Dedifferentiated amniotic fluid mesenchymal stem cell (primary cell): ENCODE results near the gene C1orf53.
"Not testable (repeated sequence)": the region's sequence is repeated elsewhere in the genome, so short reads cannot be mapped to it uniquely, and the experiment has no call there.

Source experiments
- DNase-seq: peaks from one replicate; pipeline ENCODE4 v3.0.0-alpha.2; 2016; ENCODE audit errors: extremely low spot score

The C1orf53 gene

DNA sequence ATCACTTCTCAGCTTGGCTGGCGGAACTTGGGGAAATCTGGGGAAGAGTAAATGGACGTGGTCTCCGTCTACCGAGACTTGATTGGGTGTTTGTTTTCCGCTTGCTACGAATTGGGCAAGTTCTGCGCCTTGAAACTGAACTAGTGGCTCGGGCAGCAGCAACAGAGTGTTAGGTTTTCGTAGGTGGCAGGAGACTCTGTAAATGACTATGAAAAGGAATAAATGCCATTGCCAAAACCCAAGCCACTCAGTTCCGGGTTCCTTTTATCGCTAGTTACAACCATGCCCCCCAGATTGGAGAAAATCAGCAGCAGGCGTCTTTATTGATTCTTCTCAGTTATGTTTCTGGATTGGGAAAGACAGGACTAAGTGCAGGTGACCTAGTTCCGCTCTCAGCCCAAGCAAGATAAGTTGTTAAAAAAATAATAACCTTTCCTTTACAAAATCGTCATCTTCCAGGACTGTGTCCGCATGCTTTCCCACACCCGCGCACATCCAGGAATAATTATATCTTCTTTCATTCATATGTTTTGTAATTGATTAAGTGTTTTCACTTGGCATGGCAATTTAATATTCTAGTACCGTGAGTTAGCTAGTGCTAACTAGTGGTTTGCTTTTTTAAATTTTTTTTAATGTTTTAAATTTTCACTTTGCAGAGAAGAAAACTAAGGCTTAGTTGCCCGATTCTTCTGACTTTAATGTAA is 18.1 kb downstream of the C1orf53 start:
- DNase-seq, result no peak

- DNase-seq, result no peak
Measured at GRCh38 chr1:197921235-197922069, 19.0 kb downstream of the C1orf53 start.

DNA sequence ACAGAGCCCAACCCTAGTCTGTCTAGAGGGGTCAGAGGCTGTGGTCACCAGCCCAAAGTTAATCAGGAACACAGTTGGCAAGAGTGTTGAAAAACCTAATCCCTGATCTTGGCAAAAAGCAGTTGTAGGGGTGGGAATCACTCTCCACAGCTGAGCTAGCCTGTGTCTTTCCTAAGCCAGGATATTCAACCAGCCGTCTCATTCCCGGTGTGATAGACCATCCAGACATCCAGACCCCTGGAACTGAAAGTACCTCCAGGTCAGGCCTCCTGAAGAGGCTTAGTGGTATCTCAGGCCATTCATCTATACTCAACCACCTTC is 19.6 kb downstream of the C1orf53 start:
- no peak for DNase-seq

GRCh38 chr1:197923038-197923437 is 20.6 kb downstream of the C1orf53 start:
- no peak for DNase-seq

- peak; percentile 36 for DNase-seq
Measured at GRCh38 chr1:197924516-197925123, 22.2 kb downstream of the C1orf53 start.

DNA sequence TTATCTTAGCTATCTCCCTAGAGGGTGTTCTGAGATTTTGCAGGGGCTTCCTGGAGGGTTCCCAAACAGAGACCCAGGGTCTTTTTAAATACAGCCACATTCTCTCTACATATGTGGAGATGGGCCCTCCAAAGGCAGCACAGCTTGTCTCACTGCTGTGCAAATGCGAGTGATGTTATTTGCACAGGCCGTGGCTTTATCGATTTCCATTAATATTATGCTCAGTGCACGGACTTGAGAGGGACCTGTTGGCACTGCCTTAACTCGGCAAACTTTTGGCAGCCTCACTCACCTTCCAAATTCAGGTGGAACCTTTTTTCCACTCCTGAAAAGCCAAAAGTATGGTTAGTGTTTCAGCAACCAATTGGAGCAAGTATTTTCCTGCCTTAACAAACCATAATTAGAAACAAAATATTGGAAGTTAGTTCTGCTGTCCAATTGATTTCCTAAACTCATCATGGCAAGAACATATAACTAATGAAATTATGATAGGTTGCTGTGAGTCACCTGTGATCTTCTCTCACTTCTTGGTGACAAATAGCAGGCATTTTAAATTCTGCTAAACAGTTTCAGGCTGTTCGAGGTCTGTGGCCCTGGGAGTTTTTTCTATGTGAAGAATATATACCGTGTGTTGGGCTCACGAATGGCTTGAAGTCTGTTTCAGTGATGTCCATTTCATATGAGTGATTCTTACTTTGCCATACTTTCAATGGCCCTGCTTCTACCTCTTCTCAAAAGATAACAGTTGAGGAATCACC is 25.7 kb downstream of the C1orf53 start:
- no peak for DNase-seq

- no peak for DNase-seq
Measured at GRCh38 chr1:197928849-197929336, 26.5 kb downstream of the C1orf53 start.

DNA sequence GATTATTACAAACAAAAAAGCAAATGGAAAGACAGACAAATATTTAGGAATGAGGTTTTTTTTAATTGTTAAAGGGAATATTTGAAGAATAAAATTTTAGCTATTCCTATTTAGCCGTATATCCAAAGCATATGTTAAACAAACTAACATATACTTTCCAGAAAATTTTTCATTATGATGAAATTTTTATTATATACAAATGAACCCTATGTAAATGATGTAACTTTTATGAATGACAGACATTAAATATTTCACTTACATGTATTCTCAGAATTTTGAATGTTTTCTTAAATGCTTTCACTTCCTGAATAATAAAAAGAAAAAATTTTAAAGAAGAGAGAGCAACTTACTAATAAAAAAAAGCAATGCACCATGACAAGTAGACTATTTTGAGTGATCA is 30.6 kb downstream of the C1orf53 start:
- DNase-seq, result no peak

- DNase-seq, result no peak
Measured at GRCh38 chr1:197933647-197934046, 31.2 kb downstream of the C1orf53 start.

DNA sequence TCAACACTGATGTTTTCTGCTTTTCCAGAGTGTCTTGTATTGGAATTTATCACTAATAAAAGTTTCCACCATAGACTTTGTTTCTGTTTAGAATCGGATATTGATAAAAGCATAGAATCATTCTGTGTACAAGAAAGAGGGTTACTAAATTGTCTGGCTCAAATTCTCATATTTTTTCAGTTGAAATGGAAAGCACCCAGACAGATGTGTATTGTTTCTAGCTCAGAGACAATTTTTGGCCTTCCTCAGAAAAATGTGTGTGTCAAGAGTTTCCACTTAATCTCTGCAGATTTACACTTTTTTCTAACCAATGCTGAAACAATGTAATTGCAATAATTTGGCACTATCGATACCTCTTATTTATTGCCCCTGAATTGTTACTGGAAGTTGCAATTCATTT is 35.0 kb downstream of the C1orf53 start:
- no peak for DNase-seq

GRCh38 chr1:197937892-197938291 is 35.5 kb downstream of the C1orf53 start:
- no peak for DNase-seq

GRCh38 chr1:197939159-197939980 is 36.9 kb downstream of the C1orf53 start:
- peak; percentile 73 for DNase-seq

DNA sequence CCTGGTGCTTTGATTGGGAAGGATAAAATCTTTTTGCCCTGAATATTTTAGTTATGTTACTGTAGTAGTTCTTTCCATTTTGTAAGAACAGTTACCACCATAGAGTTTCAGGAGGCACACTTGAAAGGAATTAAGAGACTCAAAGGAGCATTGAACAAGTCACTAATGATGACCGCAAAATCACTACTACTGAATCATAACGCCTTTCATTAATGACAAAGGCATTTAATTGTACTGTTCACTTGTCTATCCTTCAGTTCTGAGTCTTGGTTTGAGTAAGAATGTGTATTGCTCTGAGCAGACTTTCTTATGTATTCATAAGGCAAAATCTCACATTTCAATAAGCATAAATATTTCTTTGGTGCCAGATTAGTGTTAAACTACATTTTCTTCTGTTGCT is 39.6 kb downstream of the C1orf53 start:
- DNase-seq, result no peak

DNA sequence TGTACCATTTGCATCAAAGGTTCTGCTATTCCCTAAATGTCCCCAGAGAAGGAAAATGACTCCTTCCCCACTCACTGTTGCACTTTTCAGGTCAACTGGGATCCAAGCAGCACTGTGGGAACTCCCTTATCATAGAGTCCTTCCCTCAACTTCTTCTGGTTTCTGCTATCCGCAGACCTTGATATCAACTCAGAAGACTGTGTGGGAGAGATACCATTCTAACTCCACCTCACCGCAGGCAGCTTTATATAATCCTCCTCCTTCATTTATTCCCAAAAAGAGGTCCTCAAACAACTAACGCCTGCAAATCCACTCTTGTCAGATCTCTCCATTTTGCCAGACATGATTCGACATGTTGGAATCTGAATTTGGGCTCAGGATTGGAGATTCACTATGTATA is 42.1 kb downstream of the C1orf53 start:
- DNase-seq, result no peak

DNA sequence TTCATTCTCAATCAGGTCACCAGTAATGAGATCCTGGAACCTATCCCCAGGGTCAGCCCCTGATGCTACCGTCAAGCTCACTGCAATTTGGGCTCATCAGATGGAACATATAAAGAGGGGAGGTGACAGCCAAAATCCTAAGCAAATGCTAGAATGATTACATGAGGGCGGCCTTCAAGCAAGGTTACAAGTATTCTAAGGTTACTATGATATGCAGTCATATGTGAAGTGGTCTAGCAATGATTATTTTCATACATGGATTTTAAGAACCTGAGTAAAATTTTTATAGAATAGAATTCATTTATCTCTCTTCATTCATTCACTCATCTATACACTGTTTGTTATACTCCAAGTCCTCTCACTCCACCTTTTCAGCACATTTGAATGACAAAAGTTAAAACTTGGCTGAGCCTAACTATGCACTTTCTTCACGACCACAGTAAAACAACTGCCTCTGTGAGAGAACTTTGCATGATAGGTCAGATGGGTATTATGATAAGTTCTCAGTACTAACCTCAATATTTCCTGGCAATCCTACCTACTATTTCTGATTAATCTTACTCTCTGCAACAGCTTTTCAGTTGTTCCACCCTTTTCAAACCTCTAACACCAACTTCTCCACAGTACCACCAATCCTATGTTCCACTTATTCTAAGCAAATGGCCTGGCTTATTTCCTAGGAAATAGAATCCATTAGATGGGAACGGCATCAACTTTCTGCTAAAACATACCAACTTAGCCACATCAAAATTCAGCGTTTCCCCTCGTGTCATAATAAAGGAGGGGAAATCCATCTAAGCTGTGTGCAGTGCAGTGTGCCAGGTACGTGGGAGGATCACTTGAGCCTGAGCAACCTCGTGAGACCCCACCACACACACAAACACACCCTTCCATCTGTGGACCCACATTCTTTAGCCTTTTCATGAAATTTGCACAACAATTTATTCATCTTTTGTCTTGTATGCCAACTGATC is 46.8 kb downstream of the C1orf53 start:
- DNase-seq, result no peak

DNA sequence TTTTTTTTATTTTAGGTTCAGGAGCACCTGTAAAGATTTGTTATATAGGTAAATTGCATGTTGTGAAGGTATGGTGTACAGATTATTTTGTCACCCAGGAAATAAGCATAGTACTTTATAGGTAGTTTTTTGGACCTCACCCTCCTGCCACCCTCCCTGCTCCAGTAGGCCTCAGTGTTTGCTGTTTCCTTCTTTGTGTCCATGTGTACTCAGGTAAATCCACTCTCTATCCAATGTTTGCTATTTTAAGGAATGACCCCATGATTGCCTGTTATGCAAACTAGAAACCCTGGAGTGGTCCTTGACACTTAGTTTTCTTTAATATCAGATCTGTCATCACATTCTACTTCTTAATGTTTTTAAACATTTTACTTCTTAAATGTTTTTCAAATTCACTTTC is 48.7 kb downstream of the C1orf53 start:
- no peak for DNase-seq

DNA sequence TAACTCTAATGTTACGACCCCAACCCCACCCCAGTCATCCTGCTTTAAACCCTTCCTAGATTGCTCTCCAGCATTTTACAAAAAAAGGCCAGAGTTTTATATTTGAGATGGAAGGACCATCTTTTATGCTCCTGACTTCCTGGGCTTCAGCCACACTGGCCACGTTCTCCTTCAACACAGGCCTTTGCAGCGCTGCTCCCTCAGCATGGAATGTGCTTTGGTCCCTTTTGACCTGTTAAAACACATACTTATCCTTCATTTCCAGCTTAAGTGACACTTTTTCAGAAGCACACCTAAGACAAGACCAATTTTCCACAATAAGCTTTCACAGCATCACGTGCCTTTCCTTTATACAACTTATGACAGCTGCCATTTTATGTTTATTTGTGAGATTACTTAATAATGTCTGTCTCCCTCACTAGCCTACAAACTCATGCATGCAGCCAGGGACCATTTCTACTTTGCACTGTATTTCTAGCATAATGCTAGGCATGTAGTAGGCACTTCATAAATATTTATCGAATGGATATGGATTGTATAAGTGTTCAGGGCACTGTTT is 49.3 kb downstream of the C1orf53 start:
- DNase-seq, result no peak

GRCh38 chr1:197953472-197953871 is 51.0 kb downstream of the C1orf53 start:
- not testable (repeated sequence) for DNase-seq

GRCh38 chr1:197954718-197955418 is 52.4 kb downstream of the C1orf53 start:
- DNase-seq, result no peak
